Measurements from ENCODE around the gene GLRX2.
"Not testable (repeated sequence)": the region's sequence is repeated elsewhere in the genome, so short reads cannot be mapped to it uniquely, and the experiment has no call there.

The GLRX2 gene

DNA sequence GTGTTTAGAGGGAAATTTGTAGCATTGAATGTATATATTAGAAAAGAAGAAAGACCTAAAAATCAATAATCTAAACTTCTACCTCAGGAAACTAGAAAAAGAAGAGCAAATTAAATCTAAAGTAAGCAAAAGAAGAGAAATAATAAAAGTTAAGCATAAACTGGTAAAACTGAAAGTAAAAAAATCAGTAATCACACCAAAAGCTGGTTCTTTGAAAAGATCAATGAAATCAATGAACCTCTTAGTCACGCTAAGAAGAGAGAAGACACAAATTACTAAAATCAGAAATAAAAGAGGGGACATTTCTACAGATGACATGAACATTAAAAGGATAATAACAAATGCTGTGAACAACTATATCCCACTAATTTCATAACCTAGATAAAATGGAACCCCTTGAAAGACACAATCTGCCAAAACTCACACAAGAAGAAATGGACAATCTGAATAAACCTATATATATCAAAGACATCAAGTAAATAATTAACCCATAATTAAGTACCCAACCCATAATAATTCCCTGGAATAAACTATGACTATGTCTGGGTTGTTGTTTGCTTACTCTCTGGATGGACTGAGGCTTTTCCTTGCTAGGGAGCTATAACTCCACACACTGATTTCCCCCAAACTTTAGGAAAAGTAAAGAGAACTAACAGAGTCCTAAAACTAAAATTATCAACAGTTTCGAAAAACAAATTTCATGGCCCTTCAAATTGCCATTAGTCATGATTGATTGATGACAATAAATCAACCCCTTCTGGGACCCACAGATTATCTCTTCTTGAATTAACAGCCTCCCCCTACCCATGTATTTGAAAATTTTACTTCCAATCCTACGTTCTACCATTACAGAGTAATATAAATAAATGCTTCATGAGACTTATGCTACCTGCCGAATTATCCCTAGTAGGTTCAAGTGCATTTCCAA is 13.9 kb upstream of the GLRX2 start:
- no peak for TF ChIP-seq GATA1 (IDR thresholded peaks at IDR 0.05; ENCODE audit: low read depth, low read length)
- TF ChIP-seq POLR2A (IDR thresholded peaks at IDR 0.05; ENCODE audit: low read length) = no peak
- DNase-seq = no peak

- TF ChIP-seq GATA1 (IDR thresholded peaks at IDR 0.05; ENCODE audit: low read depth, low read length) (no peak), POLR2A (IDR thresholded peaks at IDR 0.05; ENCODE audit: low read length) (no peak)
- no peak for DNase-seq
These were observed 13.0 kb upstream of the GLRX2 start for GRCh38 chr1:193118194-193118593.

DNA sequence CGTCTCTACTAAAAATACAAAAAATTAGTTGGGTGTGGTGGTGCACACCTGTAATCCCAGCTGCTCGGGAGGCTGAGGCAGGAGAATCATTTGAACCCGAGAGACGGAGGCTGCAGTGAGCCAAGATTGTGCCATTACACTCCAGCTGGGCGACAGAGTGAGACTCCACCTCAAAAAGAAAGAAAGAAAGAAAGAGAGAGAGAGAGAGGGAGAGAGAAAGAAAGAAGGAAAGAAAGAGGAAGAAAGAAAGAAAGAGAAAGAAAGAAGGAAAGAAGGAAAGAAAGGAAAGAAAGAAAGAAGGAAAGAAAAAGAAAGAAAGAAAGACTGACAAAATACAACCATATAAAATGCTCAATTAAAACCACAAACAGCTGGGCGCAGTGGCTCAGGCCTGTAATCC is 12.0 kb upstream of the GLRX2 start:
- not testable (repeated sequence) for DNase-seq

DNA sequence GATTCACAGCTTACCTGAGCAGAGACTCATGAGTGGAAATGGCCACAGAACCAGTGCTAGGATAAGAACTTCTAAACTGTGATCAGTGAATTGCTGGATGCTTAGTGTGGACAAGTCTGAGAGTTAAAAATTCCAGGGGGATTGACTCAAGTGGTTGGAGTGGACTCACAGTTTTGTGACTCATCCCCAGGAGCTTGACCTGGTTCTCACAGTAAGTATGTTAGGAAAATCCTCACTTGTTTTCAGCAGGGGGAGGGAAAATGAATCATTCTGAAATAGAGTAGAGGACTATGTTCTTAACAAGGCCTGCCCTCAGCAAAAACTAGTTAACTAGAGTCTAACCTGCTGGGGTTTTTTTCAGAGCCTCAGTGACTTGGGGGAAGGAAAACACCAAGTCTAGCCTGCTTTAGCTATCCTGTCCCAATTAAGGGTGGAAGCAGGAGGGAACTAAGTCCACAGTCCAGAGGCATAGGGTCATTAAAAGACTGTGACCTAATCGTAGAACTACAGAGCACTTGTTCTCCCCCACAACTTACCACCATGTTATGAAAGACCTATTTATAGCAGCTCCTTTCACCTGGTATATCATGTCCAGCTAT is 10.5 kb upstream of the GLRX2 start:
- no peak for DNase-seq
- TF ChIP-seq GATA1 (IDR thresholded peaks at IDR 0.05; ENCODE audit: low read depth, low read length) (no peak), POLR2A (IDR thresholded peaks at IDR 0.05; ENCODE audit: low read length) (no peak)

- DNase-seq = no peak
- TF ChIP-seq POLR2A (IDR thresholded peaks at IDR 0.05; ENCODE audit: low read length) = no peak
- TF ChIP-seq GATA1 (IDR thresholded peaks at IDR 0.05; ENCODE audit: low read depth, low read length) = no peak
These were observed 9.4 kb upstream of the GLRX2 start for GRCh38 chr1:193114485-193115095.

DNA sequence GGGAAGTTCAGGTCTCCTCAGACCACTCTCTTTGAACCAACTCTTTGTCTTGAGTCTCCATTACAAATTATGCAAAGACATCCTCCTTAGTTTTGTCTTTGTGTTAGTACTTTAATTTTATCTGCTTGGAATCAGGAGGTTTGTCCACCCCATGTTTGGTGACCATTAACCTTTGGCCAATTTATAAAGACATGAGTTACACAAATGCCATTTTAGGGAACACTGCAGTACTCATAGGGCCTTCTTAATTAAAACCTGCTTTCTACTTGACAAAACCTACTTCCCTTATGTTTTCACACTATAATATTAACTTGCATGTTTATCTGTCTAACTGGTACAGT is 8.7 kb upstream of the GLRX2 start:
- DNase-seq = no peak
- TF ChIP-seq POLR2A (IDR thresholded peaks at IDR 0.05; ENCODE audit: low read length) (no peak), GATA1 (IDR thresholded peaks at IDR 0.05; ENCODE audit: low read depth, low read length) (no peak)

- no peak for DNase-seq
- no peak for TF ChIP-seq POLR2A (IDR thresholded peaks at IDR 0.05; ENCODE audit: low read length)
- TF ChIP-seq GATA1 (IDR thresholded peaks at IDR 0.05; ENCODE audit: low read depth, low read length) = no peak
These were observed 8.2 kb upstream of the GLRX2 start for GRCh38 chr1:193113258-193113991.

- peak in 1 of 2 experiments; percentile 45 for DNase-seq
- no peak for TF ChIP-seq GATA1 (IDR thresholded peaks at IDR 0.05; ENCODE audit: low read depth, low read length)
- no peak for TF ChIP-seq POLR2A (IDR thresholded peaks at IDR 0.05; ENCODE audit: low read length)
These were observed 6.5 kb upstream of the GLRX2 start for GRCh38 chr1:193111641-193112090.

GRCh38 chr1:193110864-193111263 is 5.7 kb upstream of the GLRX2 start:
- TF ChIP-seq GATA1 (IDR thresholded peaks at IDR 0.05; ENCODE audit: low read depth, low read length) = no peak
- no peak for TF ChIP-seq POLR2A (IDR thresholded peaks at IDR 0.05; ENCODE audit: low read length)
- no peak for DNase-seq

- DNase-seq = no peak
- TF ChIP-seq GATA1 (IDR thresholded peaks at IDR 0.05; ENCODE audit: low read depth, low read length) (no peak), POLR2A (IDR thresholded peaks at IDR 0.05; ENCODE audit: low read length) (no peak)
These were observed 5.0 kb upstream of the GLRX2 start for GRCh38 chr1:193110246-193110645.

DNA sequence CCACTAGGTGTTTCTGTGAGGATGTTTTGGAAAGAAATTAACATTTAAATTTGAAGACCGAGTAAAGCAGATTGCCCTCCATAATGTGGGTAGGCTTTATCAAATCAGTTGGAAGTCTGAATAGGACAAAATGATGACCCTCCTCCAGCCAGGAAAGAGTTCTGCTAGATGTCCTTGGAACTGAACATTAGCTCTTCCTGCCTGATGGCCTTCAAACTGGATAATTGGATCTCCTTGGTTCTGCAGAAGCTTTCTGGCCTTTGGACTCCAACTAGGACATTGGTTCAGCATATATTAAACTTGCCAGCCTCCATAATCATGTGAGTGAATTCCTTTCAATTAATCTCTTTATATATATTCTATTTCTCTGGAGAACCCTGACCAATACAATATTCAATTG is 4.4 kb upstream of the GLRX2 start:
- no peak for TF ChIP-seq POLR2A (IDR thresholded peaks at IDR 0.05; ENCODE audit: low read length)
- no peak for TF ChIP-seq GATA1 (IDR thresholded peaks at IDR 0.05; ENCODE audit: low read depth, low read length)
- DNase-seq = no peak

DNA sequence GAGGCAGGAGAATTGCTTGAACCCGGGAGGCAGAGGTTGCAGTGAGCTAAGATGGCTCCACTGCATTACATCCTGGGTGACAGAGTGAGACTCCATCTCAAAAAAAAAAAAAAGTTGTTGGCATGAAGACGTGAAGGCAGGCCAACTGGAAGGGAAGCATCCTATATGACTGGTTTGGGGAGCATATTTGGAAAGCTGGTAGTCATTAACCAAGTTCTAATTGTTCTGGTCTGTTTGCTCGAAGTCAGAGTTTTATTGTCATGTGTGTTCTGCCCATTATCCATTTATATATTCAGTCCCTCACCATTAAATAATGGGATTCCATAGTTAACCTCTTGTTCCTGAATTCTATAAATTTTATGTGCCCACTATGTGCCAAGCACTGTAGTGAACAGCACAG is 3.3 kb upstream of the GLRX2 start:
- DNase-seq = no peak
- TF ChIP-seq POLR2A (IDR thresholded peaks at IDR 0.05; ENCODE audit: low read length) (no peak), GATA1 (IDR thresholded peaks at IDR 0.05; ENCODE audit: low read depth, low read length) (no peak)

GRCh38 chr1:193105821-193106177 is 585 bp upstream of the GLRX2 start:
- TF ChIP-seq POLR2A (IDR thresholded peaks at IDR 0.05; ENCODE audit: low read length) = no peak
- no peak for TF ChIP-seq GATA1 (IDR thresholded peaks at IDR 0.05; ENCODE audit: low read depth, low read length)
- peak in 1 of 2 experiments; percentile 30 for DNase-seq

GRCh38 chr1:193104502-193104906 is 710 bp downstream of the GLRX2 start:
- no peak for TF ChIP-seq POLR2A (IDR thresholded peaks at IDR 0.05; ENCODE audit: low read length)
- TF ChIP-seq GATA1 (IDR thresholded peaks at IDR 0.05; ENCODE audit: low read depth, low read length) = no peak
- DNase-seq = peak; percentile 60 to 72

Data from erythroblast (primary cell).